ENCODE measurements around the gene MIAT.

GRCh38 chr22:26663374-26663923 is 6.1 kb downstream of the MIAT start:
- TF ChIP-seq CTCF (IDR thresholded peaks at IDR 0.05) (no peak), POLR2A (IDR thresholded peaks at IDR 0.05) (no peak), POLR2AphosphoS5 (IDR thresholded peaks at IDR 0.05) (no peak)
